HG02981 (cell line): ENCODE measurements around the gene RASSF8.

Source experiments
- ATAC-seq: cut with Tn5 transposase; IDR thresholded peaks from one replicate; pipeline ENCODE4 v1.9.1; 2021; ENCODE audit warnings: mild to moderate bottlenecking, moderate library complexity; ENCODE audit not compliant: unreplicated experiment

Gene RASSF8

DNA sequence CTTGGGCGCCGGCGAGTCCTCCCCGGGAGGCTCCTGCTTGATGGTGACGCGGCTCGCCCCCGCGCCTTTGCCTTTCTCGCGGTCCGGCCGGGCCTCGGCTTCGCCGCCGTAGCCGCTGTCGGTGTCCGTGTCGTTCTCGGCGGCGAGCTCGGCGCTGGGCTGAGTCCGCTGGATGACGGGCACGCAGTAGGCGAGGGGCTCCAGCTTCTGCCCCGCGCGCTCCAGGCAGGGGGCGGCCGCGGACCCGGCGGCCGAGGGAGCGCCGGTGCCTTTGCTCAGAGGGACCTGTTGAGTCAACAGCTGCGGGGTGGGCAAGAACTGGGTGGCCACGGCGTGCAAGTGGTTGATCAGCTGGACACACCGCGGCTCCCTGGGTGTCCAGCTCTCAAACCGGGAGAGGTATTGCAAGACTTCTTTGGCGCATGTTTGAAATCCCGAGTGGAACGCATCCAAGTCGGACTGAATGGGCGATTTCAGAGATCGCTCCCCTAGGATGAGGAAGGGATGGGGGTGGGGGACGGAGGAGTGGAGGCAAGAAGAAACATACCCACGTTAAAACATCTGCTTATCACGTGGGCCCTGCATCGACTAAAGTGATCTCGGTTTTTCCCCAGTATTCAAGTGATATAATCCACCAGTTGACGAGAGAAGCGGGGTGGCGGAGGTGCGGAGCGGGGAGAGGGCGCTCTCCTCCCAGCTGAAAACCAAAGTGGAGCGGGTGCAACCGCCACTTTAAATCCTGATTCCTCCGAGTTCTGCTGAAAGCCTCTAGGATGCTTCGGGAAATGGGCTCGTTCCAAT, 164.4 kb downstream of the RASSF8 start:
- ATAC-seq = no peak

DNA sequence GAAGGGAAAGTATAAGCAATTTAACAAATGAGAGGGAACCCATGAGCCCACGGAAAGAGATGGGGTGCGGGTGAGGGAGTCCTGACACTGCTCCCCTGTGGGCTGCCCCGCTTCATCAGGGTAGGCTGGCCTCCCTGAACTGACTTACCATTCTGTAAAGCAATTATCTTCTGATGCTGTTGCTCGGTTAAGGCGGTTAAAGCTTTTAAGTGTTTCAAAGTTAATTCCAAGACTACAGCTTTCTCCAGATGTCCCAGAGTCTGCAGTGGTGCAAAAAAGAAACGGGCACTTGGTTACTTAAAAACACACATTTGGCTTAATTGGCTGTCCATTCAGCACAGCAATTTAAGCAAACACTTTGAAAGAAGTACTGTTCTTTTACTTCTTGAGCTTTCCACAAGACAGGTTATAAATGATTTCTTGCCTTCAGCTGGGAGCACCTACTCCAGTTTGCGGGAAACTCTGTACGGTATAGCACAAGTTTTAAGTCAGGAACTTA, 165.0 kb downstream of the RASSF8 start:
- ATAC-seq = no peak

DNA sequence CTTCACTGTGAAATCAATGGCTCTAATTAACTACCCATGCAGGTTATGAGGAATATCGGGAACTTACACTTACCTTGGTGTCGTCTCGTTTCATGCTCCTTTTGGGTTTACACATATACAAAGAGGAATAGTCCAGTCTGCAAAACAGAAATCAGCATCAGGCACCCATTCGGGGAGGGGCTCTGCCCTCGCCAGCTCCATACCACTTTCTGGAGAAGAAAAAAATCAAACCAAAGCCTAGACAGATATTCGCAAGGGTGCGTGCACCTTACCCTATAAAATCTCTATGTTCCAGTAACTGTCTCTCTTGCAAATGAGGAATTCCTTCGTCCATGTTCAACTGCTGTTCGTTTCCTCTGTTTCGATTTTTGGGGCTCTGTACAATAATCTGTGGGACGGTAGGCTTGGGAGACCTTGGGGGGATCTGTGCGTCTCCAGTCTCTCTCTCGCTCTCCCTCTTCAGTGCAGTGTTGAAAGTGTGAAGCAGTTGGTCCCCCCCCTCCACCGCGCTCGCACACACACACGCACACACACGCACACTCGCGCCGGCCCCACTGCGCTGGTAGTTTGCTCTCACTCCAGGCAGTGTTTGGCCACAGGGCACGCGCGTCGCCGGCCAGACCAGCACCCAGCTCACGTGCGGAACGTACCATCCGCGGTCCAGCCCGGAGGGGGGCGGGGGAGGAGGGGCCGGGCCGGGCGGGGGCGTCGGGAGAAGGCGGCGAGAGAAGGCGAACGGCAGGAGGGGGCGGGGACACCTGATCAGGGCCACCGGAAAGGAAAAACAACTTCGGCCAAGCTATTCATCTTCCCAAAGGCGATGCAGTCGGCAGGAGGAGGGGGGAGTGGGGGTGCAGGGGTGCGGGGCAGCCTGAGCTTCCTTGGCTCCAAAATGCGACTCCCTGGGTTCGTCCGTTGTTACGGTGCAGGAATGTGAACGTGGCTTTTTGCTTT, 166.2 kb downstream of the RASSF8 start, which contains the start of gene BHLHE41:
TSS of gene BHLHE41 (minus strand) at position 592 of the 954 bp plus-strand sequence. CDS start at position 334, 258 bp downstream.
- no peak for ATAC-seq

DNA sequence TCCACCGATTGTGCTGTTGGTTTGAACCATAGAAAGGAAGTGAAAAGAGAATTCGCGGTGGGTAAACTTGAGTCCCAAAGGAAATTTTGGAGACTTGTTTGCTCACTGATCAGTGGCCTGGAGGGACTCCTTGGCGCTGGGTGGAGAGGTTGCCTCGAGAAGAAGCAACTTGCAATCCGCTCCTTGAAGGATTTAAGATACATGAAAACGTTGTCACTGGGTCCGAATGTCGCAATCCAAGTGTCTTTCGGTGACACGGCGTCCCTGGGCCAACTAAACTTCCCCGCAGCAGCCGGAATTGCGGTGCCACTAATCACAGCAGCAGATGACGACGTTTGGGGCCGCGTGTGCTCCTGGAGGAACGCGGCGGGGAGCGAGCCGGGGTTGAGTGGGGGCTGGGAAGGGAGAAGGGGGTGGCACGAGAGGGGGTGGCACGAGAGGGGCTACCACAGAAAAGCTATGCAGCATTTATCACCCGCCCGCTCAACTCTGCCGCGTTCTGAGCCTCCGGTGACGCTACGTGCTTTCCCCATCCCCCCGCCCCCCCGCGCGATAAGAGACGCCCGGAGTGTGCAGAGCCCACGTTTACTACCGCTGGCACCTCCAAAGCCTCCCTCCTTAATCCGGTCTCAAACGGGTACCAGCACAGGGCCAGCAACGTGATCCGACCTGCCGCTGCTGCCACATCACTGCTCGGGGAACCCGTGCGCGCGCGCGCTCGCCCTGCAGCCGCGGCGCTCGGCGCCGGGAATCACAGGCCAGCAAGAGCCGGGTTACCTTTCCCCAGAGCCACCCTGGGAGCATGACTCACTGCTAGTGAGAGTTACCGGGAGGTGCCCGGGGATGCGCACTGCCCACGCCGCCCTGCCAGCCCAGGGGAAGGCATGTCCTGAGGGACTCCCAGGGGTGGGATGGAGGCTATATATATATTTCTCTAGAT, 167.2 kb downstream of the RASSF8 start:
- ATAC-seq = peak; percentile 24

DNA sequence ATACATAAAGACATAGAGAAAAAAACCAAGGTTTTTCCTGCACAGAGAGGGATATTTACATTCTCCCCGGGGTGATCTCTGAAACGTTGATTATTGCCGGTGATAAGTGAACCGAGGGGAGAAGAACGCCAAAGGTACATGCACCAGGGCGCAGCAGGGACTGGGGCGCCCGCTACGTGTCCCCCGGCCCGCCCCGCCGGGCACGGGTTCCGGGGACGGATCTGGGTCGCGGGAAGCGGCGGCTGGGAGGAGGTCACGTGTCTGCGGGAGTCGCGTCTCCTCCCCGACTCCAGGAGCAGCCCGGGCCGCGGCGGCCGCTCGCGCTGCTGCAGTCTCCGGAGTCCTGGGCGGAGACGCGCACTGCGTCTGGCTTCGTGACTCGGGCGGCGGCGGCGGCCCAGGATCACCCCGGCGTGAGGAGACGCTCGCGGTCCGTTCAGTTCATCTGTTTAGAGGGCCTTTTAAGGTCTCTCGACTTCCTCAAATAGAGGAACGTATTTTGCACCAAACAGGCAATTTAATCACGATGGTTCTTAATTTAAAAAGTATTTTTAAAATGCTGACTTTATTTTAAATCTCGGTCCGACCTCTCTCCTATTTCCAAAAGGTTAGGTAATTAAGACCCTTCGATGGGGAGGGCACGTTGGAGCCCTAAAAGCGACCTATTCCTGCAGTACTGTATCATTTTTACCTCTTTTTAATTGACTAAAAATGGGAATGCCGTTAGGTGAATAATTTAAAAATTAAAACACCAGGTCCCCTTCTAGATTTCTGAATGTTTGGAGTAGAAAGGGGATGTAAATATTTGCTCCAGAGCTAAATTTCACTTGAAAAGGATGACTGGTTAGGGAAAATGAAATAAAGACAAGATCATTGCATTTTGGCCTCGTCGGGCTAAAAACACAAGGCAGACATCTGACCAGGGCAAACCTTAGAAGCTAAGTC, 168.1 kb downstream of the RASSF8 start:
- peak; percentile 35 for ATAC-seq

DNA sequence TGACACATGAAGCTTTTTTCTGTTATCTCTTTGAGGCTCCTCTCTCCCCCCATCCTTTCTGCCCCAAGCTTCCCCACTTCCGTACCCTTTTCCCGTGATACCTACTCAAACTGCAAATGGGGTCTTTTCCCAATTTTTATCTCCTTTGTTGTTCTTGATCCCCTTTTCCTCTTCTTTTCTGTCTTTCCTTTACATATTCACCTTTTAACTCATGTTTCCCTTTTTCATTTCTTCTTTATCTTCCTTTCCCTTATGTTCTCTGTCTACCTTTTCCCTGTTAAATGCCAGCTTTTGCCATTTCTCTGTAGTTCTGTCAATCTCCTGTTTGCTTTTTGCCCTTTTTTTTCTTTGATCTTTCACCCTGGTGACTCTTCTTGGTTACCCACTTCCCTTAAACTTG, 168.9 kb downstream of the RASSF8 start:
- no peak for ATAC-seq

DNA sequence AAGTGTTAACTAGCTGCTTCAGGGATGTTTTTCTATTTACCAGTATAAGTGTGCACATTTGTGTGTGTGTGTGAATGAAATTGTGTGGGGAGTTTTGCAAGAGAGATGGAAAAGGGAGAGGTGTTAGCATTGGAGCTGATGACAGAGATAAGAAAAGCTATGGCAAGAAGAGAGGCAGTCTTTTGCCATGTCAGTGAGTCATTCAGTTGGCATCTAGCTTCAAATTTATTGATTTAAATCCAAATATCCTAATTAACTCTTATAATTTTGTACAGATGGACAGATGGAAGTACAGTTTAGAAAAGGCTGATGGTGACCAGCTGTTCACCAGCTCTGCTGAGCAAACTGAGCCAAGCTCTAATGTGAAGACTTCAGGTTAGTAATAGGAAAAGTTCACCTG, 169.7 kb downstream of the RASSF8 start:
- no peak for ATAC-seq
